HL-60 (cell line): ENCODE measurements around the gene KIF14.

Source experiments
- TF ChIP-seq, protein P1 (sequence below): IDR thresholded peaks from one replicate; pipeline ENCODE4 v1.5.1; 2011; ENCODE audit warnings: low read length, control low read depth, inconsistent platforms; ENCODE audit not compliant: insufficient read depth
- TF ChIP-seq, protein P2 (sequence below): IDR thresholded peaks from 2 replicates; pipeline ENCODE4 v1.6.1; 2012; ENCODE audit warnings: low read depth; ENCODE audit not compliant: insufficient replicate concordance

DNA sequence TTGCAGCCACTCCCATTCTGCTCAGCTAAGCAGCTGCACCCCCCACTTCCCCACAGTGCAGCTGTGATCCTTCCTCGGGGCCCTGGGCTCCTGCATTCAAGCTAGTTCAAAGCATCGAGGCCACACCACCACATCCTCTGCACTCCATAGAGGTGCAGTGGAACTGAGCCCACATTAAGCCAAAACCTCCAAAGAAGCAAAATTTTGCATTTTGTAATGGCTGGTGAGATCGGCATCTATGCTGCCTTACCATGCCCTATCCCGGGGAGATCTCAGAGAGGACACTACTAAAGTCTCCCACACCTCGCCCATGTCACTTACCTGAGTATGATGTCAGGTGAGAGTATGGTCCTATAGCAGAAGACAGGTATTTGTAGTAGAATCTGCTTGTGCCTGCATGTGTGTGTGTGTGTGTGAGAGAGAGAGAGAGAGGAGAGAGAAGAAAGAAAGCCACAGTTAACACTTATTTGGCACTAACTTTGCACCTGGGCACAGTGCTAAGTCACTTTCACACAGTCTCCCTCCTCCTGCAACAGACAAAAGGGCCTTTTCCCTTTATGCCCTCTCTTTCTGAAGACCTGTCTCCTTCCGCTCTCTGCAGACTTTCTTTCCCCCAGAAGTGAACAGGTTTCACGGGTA, 89.8 kb downstream of the KIF14 start:
- TF ChIP-seq, protein P1, sequence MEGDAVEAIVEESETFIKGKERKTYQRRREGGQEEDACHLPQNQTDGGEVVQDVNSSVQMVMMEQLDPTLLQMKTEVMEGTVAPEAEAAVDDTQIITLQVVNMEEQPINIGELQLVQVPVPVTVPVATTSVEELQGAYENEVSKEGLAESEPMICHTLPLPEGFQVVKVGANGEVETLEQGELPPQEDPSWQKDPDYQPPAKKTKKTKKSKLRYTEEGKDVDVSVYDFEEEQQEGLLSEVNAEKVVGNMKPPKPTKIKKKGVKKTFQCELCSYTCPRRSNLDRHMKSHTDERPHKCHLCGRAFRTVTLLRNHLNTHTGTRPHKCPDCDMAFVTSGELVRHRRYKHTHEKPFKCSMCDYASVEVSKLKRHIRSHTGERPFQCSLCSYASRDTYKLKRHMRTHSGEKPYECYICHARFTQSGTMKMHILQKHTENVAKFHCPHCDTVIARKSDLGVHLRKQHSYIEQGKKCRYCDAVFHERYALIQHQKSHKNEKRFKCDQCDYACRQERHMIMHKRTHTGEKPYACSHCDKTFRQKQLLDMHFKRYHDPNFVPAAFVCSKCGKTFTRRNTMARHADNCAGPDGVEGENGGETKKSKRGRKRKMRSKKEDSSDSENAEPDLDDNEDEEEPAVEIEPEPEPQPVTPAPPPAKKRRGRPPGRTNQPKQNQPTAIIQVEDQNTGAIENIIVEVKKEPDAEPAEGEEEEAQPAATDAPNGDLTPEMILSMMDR: no peak
- TF ChIP-seq, protein P2, sequence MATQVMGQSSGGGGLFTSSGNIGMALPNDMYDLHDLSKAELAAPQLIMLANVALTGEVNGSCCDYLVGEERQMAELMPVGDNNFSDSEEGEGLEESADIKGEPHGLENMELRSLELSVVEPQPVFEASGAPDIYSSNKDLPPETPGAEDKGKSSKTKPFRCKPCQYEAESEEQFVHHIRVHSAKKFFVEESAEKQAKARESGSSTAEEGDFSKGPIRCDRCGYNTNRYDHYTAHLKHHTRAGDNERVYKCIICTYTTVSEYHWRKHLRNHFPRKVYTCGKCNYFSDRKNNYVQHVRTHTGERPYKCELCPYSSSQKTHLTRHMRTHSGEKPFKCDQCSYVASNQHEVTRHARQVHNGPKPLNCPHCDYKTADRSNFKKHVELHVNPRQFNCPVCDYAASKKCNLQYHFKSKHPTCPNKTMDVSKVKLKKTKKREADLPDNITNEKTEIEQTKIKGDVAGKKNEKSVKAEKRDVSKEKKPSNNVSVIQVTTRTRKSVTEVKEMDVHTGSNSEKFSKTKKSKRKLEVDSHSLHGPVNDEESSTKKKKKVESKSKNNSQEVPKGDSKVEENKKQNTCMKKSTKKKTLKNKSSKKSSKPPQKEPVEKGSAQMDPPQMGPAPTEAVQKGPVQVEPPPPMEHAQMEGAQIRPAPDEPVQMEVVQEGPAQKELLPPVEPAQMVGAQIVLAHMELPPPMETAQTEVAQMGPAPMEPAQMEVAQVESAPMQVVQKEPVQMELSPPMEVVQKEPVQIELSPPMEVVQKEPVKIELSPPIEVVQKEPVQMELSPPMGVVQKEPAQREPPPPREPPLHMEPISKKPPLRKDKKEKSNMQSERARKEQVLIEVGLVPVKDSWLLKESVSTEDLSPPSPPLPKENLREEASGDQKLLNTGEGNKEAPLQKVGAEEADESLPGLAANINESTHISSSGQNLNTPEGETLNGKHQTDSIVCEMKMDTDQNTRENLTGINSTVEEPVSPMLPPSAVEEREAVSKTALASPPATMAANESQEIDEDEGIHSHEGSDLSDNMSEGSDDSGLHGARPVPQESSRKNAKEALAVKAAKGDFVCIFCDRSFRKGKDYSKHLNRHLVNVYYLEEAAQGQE: no peak
